Ascending aorta (tissue), 2 donors: ENCODE measurements around the gene TAOK2. TPM values are rescaled to one million over a fixed set of nuclear protein-coding genes. Genes with fewer than 3 reads are reported as not detected.
"Not testable (repeated sequence)": the region's sequence is repeated elsewhere in the genome, so short reads cannot be mapped to it uniquely, and the experiment has no call there.

Experiments used
- DNase-seq, 2 donors: peaks; one replicate each; pipeline ENCODE4 v3.0.0-alpha.2; 2019; ENCODE audit warnings: low spot score in 2 of 2
- H3K27ac ChIP-seq, 2 donors: fragments of 200-600 bp; sonication (generic); one replicate each; pipeline ENCODE4 v1.5.1; 2016 to 2017; ENCODE audit warnings: mild to moderate bottlenecking in 1 of 2
- H3K27me3 ChIP-seq: fragments of 200-600 bp; sonication (generic); one replicate; pipeline ENCODE4 v1.5.1; 2017
- H3K36me3 ChIP-seq, 2 donors: fragments of 200-600 bp; sonication (generic); one replicate each; pipeline ENCODE4 v1.5.1; 2016
- H3K4me1 ChIP-seq, 2 donors: fragments of 200-600 bp; sonication (generic); one replicate each; pipeline ENCODE4 v1.5.1; 2016 to 2017; ENCODE audit warnings: mild to moderate bottlenecking in 1 of 2
- H3K4me3 ChIP-seq, 2 donors: fragments of 200-600 bp; sonication (generic); one replicate each; pipeline ENCODE4 v1.5.1; 2016 to 2017; ENCODE audit warnings: mild to moderate bottlenecking in 1 of 2
- H3K9me3 ChIP-seq, 2 donors: fragments of 200-600 bp; sonication (generic); one replicate each; pipeline ENCODE4 v1.5.1; 2016
- intact Hi-C: fragments of 100-400 bp; cut with DNase I; formaldehyde crosslinking; loops from one replicate; pipeline ENCODE4 v1.15.1; 2023
- total RNA-seq: library from RNA; depleted of rRNA; stranded (reverse); fragments of >200 nt; gene quantifications from one replicate; pipeline ENCODE4 v1.1.0, GENCODE V29; 2016
- TF ChIP-seq, protein P1 (sequence below), 3 experiments: fragments of 200-600 bp in 2 of 3; fragments of 450-650 bp in 1 of 3; sonication (generic) in 2 of 3; IDR thresholded peaks; one replicate each; pipeline ENCODE4 v1.5.1; 2016 to 2019; ENCODE audit warnings: antibody characterized with exemption in 3 of 3, mild to moderate bottlenecking in 1 of 3, moderate library complexity in 1 of 3

TAOK2 gene
- total RNA-seq, 1 donor from 2014 or later: 101 TPM

DNA sequence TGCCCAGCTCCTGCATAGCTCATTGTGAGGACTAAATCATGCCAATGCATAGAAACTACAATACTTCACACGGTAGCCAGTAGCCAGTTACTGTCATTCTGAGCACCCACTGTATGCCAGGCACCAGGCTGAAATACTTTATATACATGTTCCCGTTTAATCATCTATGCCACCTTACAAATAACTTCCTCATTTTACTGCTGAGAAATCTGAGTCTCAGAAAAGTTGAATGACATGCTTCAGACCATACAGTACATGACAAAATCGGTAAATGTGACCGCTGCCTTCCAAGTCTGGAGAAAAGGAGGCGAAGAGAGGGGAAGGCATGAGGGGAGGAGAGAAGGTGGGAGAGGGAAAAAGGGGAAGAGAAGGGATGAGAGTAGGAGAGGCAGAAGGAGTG, 66.6 kb downstream of the TAOK2 start:
- no peak overlapping the region for H3K27ac ChIP-seq
- TF ChIP-seq, protein P1, sequence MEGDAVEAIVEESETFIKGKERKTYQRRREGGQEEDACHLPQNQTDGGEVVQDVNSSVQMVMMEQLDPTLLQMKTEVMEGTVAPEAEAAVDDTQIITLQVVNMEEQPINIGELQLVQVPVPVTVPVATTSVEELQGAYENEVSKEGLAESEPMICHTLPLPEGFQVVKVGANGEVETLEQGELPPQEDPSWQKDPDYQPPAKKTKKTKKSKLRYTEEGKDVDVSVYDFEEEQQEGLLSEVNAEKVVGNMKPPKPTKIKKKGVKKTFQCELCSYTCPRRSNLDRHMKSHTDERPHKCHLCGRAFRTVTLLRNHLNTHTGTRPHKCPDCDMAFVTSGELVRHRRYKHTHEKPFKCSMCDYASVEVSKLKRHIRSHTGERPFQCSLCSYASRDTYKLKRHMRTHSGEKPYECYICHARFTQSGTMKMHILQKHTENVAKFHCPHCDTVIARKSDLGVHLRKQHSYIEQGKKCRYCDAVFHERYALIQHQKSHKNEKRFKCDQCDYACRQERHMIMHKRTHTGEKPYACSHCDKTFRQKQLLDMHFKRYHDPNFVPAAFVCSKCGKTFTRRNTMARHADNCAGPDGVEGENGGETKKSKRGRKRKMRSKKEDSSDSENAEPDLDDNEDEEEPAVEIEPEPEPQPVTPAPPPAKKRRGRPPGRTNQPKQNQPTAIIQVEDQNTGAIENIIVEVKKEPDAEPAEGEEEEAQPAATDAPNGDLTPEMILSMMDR (IDR thresholded peaks at IDR 0.05): no peak
- H3K36me3 ChIP-seq: no peaks in the 10 kb centered on the region
- intact Hi-C loops: no loop called here
- H3K4me3 ChIP-seq: no peak overlapping the region
- no peaks in the 10 kb centered on the region for H3K9me3 ChIP-seq
- DNase-seq: no peak
- no peaks in the 10 kb centered on the region for H3K4me1 ChIP-seq
- H3K27me3 ChIP-seq: no peaks in the 10 kb centered on the region

DNA sequence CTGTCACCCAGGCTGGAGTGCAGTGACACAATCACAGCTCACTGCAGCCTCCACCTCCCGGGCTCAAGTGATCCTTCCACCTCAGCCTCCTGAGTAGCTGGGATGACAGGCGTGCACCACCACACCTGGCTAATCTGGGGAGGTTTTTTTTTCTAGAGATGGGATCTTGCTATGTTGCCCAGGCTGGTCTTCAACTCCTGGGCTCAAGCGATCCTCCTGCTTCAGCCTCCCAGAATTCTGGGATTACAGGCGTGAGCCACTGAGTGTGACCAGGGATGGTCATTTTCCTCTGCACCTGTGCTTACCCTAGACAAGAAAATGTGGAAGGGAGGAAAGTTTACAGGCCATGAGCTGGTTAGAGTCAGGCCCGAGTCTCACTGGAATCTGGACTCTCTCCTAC, 67.0 kb downstream of the TAOK2 start:
- intact Hi-C loops, H3K4me1 ChIP-seq, H3K9me3 ChIP-seq, DNase-seq, H3K36me3 ChIP-seq, H3K4me3 ChIP-seq, H3K27me3 ChIP-seq, H3K27ac ChIP-seq: not testable (repeated sequence)

DNA sequence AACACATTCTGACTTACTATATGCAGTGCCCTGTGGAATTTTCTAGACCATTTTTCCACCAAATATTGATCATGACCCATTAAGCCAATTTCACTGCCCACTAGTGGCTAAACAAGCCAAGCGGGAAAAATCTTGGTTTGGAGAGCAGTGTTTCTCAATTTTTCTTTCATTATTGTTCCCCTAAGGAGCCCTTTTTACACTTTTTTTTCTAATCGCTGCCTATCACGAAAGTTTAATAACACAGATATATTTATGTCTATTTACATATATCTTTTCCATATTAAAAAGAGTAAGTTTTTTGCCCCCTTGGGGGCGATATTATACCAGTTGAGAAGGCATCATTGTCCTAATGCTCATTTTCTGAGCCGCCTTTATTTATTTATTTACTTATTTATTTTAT, 68.2 kb downstream of the TAOK2 start:
- no peak for DNase-seq
- intact Hi-C loops: no loop called here
- H3K27ac ChIP-seq: no peak overlapping the region
- no peaks in the 10 kb centered on the region for H3K9me3 ChIP-seq
- no peaks in the 10 kb centered on the region for H3K4me1 ChIP-seq
- no peaks in the 10 kb centered on the region for H3K27me3 ChIP-seq
- no peak overlapping the region for H3K4me3 ChIP-seq
- no peaks in the 10 kb centered on the region for H3K36me3 ChIP-seq
- TF ChIP-seq, protein P1 (IDR thresholded peaks at IDR 0.05): peak in 2 of 3 experiments; percentile 33 to 51

Other genes with a start within 250 kb of the TAOK2 start
- gene C16orf54, start 227.9 kb upstream of the TAOK2 start, total RNA-seq: 0.21 TPM
- 0.21 TPM for gene ZG16, start 195.6 kb upstream of the TAOK2 start, total RNA-seq
- 28.6 TPM for gene KIF22, start 183.1 kb upstream of the TAOK2 start, total RNA-seq
- 146 TPM for gene MAZ, start 167.3 kb upstream of the TAOK2 start, total RNA-seq
- gene PRRT2, start 161.7 kb upstream of the TAOK2 start, total RNA-seq: 5.0 TPM
- 54.3 TPM for gene PAGR1, start 157.7 kb upstream of the TAOK2 start, total RNA-seq
- 244 TPM for gene MVP, start 153.4 kb upstream of the TAOK2 start, total RNA-seq
- gene CDIPT, start 110.6 kb upstream of the TAOK2 start, total RNA-seq: 174 TPM
- 0.21 TPM for gene SEZ6L2, start 74.3 kb upstream of the TAOK2 start, total RNA-seq
- gene ASPHD1, start 73.4 kb upstream of the TAOK2 start, total RNA-seq: not detected
- 302 TPM for gene KCTD13, start 47.6 kb upstream of the TAOK2 start, total RNA-seq
- 49.2 TPM for gene TMEM219, start 11.8 kb upstream of the TAOK2 start, total RNA-seq
- gene HIRIP3, start 21.7 kb downstream of the TAOK2 start, total RNA-seq: 2.0 TPM
- gene INO80E, start 22.4 kb downstream of the TAOK2 start, total RNA-seq: 44.1 TPM
- gene DOC2A, start 37.2 kb downstream of the TAOK2 start, total RNA-seq: not detected
- gene C16orf92, start 49.3 kb downstream of the TAOK2 start, total RNA-seq: not detected
- not detected for gene TLCD3B, start 57.4 kb downstream of the TAOK2 start, total RNA-seq
- 1,202 TPM for gene ALDOA, start 91.9 kb downstream of the TAOK2 start, total RNA-seq
- gene PPP4C, start 102.1 kb downstream of the TAOK2 start, total RNA-seq: 50.7 TPM
- 0.75 TPM for gene TBX6, start 118.1 kb downstream of the TAOK2 start, total RNA-seq
- 98.6 TPM for gene YPEL3, start 122.3 kb downstream of the TAOK2 start, total RNA-seq
- 0.53 TPM for gene GDPD3, start 139.7 kb downstream of the TAOK2 start, total RNA-seq
- gene MAPK3, start 149.4 kb downstream of the TAOK2 start, total RNA-seq: 115 TPM
- 69.4 TPM for gene CORO1A, start 209.7 kb downstream of the TAOK2 start, total RNA-seq
- gene BOLA2B, start 219.8 kb downstream of the TAOK2 start, total RNA-seq: 643 TPM
- gene SLX1A, start 220.0 kb downstream of the TAOK2 start, total RNA-seq: 44.6 TPM
- 14.8 TPM for gene SULT1A3, start 225.4 kb downstream of the TAOK2 start, total RNA-seq